H9 (cell line): ENCODE results near the gene TMEM158. TPM values are rescaled to one million over a fixed set of nuclear protein-coding genes. Genes with fewer than 3 reads are reported as not detected.

ENCODE experiments used
- DNase-seq: peaks from one replicate; pipeline ENCODE4 v3.0.0-alpha.2; 2017
- H2AFZ ChIP-seq: one replicate; pipeline ENCODE4 v1.6.1; 2013; ENCODE audit warnings: mild to moderate bottlenecking, low read length, control low read depth, moderate library complexity
- H2AK5ac ChIP-seq: 2 replicates; pipeline ENCODE4 v1.6.1; 2013; ENCODE audit warnings: low read length, control low read depth, mixed read lengths; ENCODE audit not compliant: insufficient read length
- H2BK120ac ChIP-seq: one replicate; pipeline ENCODE4 v1.6.1; 2013; ENCODE audit warnings: low read depth, mild to moderate bottlenecking, low read length, control low read depth, inconsistent platforms; ENCODE audit not compliant: poor library complexity, severe bottlenecking
- H2BK12ac ChIP-seq: 2 replicates; pipeline ENCODE4 v1.6.1; 2013; ENCODE audit warnings: low read length, control low read depth, mixed read lengths, low read depth; ENCODE audit not compliant: insufficient read length
- H2BK15ac ChIP-seq: 2 replicates; pipeline ENCODE4 v1.6.1; 2013; ENCODE audit warnings: low read depth, low read length, control low read depth
- H2BK20ac ChIP-seq: one replicate; pipeline ENCODE4 v1.6.1; 2013; ENCODE audit warnings: low read depth, mild to moderate bottlenecking, low read length, control low read depth, inconsistent platforms; ENCODE audit not compliant: poor library complexity, severe bottlenecking
- H2BK5ac ChIP-seq: 2 replicates; pipeline ENCODE4 v1.6.1; 2013; ENCODE audit warnings: low read length, control low read depth, mixed read lengths; ENCODE audit not compliant: insufficient read length
- H3K14ac ChIP-seq: 2 replicates; pipeline ENCODE4 v1.6.1; 2013; ENCODE audit warnings: low read length, control low read depth; ENCODE audit not compliant: insufficient read depth
- H3K18ac ChIP-seq: 2 replicates; pipeline ENCODE4 v1.6.1; 2013; ENCODE audit warnings: low read depth, mild to moderate bottlenecking, mixed read lengths, low read length, control low read depth; ENCODE audit not compliant: insufficient read length
- H3K23ac ChIP-seq: 2 replicates; pipeline ENCODE4 v1.6.1; 2013; ENCODE audit warnings: low read length, control low read depth, mixed read lengths, low read depth; ENCODE audit not compliant: insufficient read length
- H3K23me2 ChIP-seq: 2 replicates; pipeline ENCODE4 v1.6.1; 2013; ENCODE audit warnings: low read depth, mild to moderate bottlenecking, mixed read lengths, low read length, control low read depth; ENCODE audit not compliant: insufficient read length, poor library complexity, severe bottlenecking
- H3K27ac ChIP-seq: 2 replicates; pipeline ENCODE4 v1.5.1; 2013; ENCODE audit warnings: low read length, control low read depth, mixed read lengths, low read depth; ENCODE audit not compliant: insufficient read length
- H3K27me3 ChIP-seq: 2 replicates; pipeline ENCODE4 v1.6.1; 2013; ENCODE audit warnings: low read length, control low read depth, inconsistent platforms; ENCODE audit not compliant: insufficient read depth
- H3K4ac ChIP-seq: 2 replicates; pipeline ENCODE4 v1.6.1; 2013; ENCODE audit warnings: low read depth, mild to moderate bottlenecking, control low read depth, inconsistent platforms, low read length, moderate library complexity
- H3K4me1 ChIP-seq: 2 replicates; pipeline ENCODE4 v1.6.1; 2013; ENCODE audit warnings: low read length, control low read depth, inconsistent platforms; ENCODE audit not compliant: insufficient read depth
- H3K4me2 ChIP-seq: 2 replicates; pipeline ENCODE4 v1.6.1; 2013; ENCODE audit warnings: low read length, control low read depth, mixed read lengths; ENCODE audit not compliant: insufficient read length, insufficient read depth
- H3K56ac ChIP-seq: 2 replicates; pipeline ENCODE4 v1.6.1; 2013; ENCODE audit warnings: low read depth, mild to moderate bottlenecking, mixed read lengths, low read length, control low read depth; ENCODE audit not compliant: insufficient read length
- H3K79me1 ChIP-seq: 2 replicates; pipeline ENCODE4 v1.6.1; 2013; ENCODE audit warnings: low read depth, mild to moderate bottlenecking, moderate library complexity, low read length, control low read depth, inconsistent platforms; ENCODE audit not compliant: insufficient read depth, poor library complexity, severe bottlenecking
- H3K79me2 ChIP-seq: 2 replicates; pipeline ENCODE4 v1.6.1; 2013; ENCODE audit warnings: low read length, control low read depth, inconsistent platforms; ENCODE audit not compliant: insufficient read depth
- H3K9ac ChIP-seq: 2 replicates; pipeline ENCODE4 v1.6.1; 2013; ENCODE audit warnings: low read length, control low read depth, mixed read lengths; ENCODE audit not compliant: insufficient read length; ENCODE audit errors: extremely low read depth
- H3K9me3 ChIP-seq: one replicate; pipeline ENCODE4 v1.6.1; 2013; ENCODE audit warnings: low read depth, low read length, inconsistent platforms; ENCODE audit not compliant: control insufficient read depth
- H3T11ph ChIP-seq: one replicate; pipeline ENCODE4 v1.6.1; 2013; ENCODE audit warnings: mild to moderate bottlenecking, low read length, control low read depth, inconsistent platforms
- H4K20me1 ChIP-seq: one replicate; pipeline ENCODE4 v1.6.1; 2013; ENCODE audit not compliant: control insufficient read depth, insufficient read length, insufficient read depth
- H4K5ac ChIP-seq: 2 replicates; pipeline ENCODE4 v1.6.1; 2013; ENCODE audit warnings: low read depth, mild to moderate bottlenecking, mixed read lengths, low read length, control low read depth; ENCODE audit not compliant: insufficient read length
- H4K8ac ChIP-seq: replicated peaks from 2 replicates; pipeline ENCODE4 v1.6.1; 2013; ENCODE audit warnings: low read length, control low read depth, mixed read lengths, low read depth; ENCODE audit not compliant: insufficient read length
- H4K91ac ChIP-seq: 2 replicates; pipeline ENCODE4 v1.6.1; 2013; ENCODE audit warnings: low read depth, mild to moderate bottlenecking, moderate library complexity, mixed read lengths, low read length, control low read depth; ENCODE audit not compliant: insufficient read length
- H3K27ac Mint-ChIP-seq, 3 experiments: 2 replicates in 2 of 3; 3 replicates in 1 of 3; pipeline ENCODE4 v1.8.0; 2020 to 2021; ENCODE audit warnings: mixed read lengths in 3 of 3, mild to moderate bottlenecking in 1 of 3, moderate library complexity in 1 of 3
- H3K27me3 Mint-ChIP-seq: 2 replicates; pipeline ENCODE4 v1.8.0; 2021; ENCODE audit warnings: low read depth, mild to moderate bottlenecking, moderate library complexity, mixed read lengths
- H3K36me3 Mint-ChIP-seq, 3 experiments: 2 replicates in 2 of 3; 3 replicates in 1 of 3; pipeline ENCODE4 v1.8.0; 2020 to 2021; ENCODE audit warnings: low read depth in 3 of 3, mixed read lengths in 3 of 3; ENCODE audit not compliant: insufficient read depth in 1 of 3
- H3K4me1 Mint-ChIP-seq, 2 experiments: 2 replicates each; pipeline ENCODE4 v1.8.0; 2020; ENCODE audit warnings: mixed read lengths in 2 of 2
- H3K4me3 Mint-ChIP-seq, 2 experiments: 2 replicates in 1 of 2; 3 replicates in 1 of 2; pipeline ENCODE4 v1.8.0; 2020 to 2021; ENCODE audit warnings: mild to moderate bottlenecking in 2 of 2, mixed read lengths in 2 of 2, moderate library complexity in 1 of 2
- H3K9me3 Mint-ChIP-seq, 2 experiments: 2 replicates in 1 of 2; 3 replicates in 1 of 2; pipeline ENCODE4 v1.8.0; 2020; ENCODE audit warnings: mild to moderate bottlenecking in 2 of 2, mixed read lengths in 2 of 2, moderate library complexity in 1 of 2
- WGBS: extraction: QIAGEN DNeasy Blood & Tissue Kit; methylation state at CpG from one replicate; pipeline ENCODE4 v1.1.7; 2013; ENCODE audit warnings: missing lambda C conversion rate, low lambda C conversion rate, mixed read lengths; ENCODE audit not compliant: insufficient read length; ENCODE audit errors: extremely low coverage; 5-methylcytosine and 5-hydroxymethylcytosine counted together
- total RNA-seq: library from RNA; stranded (reverse); gene quantifications from 2 replicates; pipeline ENCODE4 v1.2.1, GENCODE V29; 2021
- TF ChIP-seq, protein P1 (sequence below): fragments of 200-600 bp; sonication (generic); conservative IDR thresholded peaks from 3 replicates; pipeline ENCODE4 v1.8.0; 2021; ENCODE audit warnings: antibody characterized with exemption, mild to moderate bottlenecking

TMEM158 gene
- total RNA-seq, 1 experiment from 2014 or later, result 29.1 TPM

DNA sequence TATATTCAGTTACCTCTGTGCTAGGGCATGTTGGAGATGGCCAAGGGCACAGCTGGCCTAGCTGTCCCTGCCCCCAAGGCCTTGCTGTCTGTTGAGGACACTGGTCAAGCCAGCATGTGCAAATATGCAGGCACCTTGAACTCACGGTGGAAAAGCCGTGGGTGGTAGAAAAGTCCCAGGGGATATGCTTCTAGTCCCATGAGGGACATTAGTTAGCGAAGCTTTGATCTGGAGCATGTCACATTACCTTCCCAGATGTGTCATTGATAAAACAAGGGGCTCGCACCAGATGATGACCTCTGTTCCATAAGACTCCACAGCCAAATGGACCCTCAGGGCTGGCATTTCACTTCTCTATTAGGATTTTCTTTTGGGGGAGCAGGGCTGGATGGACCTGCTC is 14.2 kb upstream of the TMEM158 start:
- no peaks in the 10 kb centered on the region for H3K4me1 ChIP-seq
- Mint-ChIP-seq H3K36me3 (no peaks in the 10 kb centered on the region; a peak in 1 of 7 replicates), H3K9me3 (peaks cover 3 to 9% of the 10 kb centered on the region in 2 experiments; a peak in 2 of 5 replicates), H3K4me3 (no peak overlapping the region), H3K27me3 (peaks cover 1% of the 10 kb centered on the region), H3K27ac (no peak overlapping the region), H3K4me1 (peaks cover 8 to 15% of the 10 kb centered on the region in 2 experiments)
- H3K14ac ChIP-seq, result no peak overlapping the region
- H2BK120ac ChIP-seq, result no peak overlapping the region
- no peak overlapping the region for H3K9ac ChIP-seq
- no peak overlapping the region for H3T11ph ChIP-seq
- H3K79me2 ChIP-seq, result no peaks in the 10 kb centered on the region
- no peaks in the 10 kb centered on the region for H3K23me2 ChIP-seq
- H3K4ac ChIP-seq, result no peak overlapping the region
- no peaks in the 10 kb centered on the region for H3K79me1 ChIP-seq
- WGBS, result no CpG with 5 or more reads among the region's 4 CpGs
- H3K18ac ChIP-seq, result no peak overlapping the region
- H3K9me3 ChIP-seq, result no peaks in the 10 kb centered on the region
- no peak overlapping the region for H3K4me2 ChIP-seq
- H2BK15ac ChIP-seq, result no peak overlapping the region
- no peak overlapping the region for H2BK5ac ChIP-seq
- H3K23ac ChIP-seq, result no peak overlapping the region
- no peak overlapping the region for H3K27ac ChIP-seq
- H2AK5ac ChIP-seq, result no peak overlapping the region
- H4K8ac ChIP-seq, result no peak overlapping the region
- TF ChIP-seq, protein P1, sequence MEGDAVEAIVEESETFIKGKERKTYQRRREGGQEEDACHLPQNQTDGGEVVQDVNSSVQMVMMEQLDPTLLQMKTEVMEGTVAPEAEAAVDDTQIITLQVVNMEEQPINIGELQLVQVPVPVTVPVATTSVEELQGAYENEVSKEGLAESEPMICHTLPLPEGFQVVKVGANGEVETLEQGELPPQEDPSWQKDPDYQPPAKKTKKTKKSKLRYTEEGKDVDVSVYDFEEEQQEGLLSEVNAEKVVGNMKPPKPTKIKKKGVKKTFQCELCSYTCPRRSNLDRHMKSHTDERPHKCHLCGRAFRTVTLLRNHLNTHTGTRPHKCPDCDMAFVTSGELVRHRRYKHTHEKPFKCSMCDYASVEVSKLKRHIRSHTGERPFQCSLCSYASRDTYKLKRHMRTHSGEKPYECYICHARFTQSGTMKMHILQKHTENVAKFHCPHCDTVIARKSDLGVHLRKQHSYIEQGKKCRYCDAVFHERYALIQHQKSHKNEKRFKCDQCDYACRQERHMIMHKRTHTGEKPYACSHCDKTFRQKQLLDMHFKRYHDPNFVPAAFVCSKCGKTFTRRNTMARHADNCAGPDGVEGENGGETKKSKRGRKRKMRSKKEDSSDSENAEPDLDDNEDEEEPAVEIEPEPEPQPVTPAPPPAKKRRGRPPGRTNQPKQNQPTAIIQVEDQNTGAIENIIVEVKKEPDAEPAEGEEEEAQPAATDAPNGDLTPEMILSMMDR, result no peak
- H2AFZ ChIP-seq, result no peak overlapping the region
- no peak overlapping the region for H2BK20ac ChIP-seq
- DNase-seq, result no peak
- H3K56ac ChIP-seq, result no peak overlapping the region
- no peaks in the 10 kb centered on the region for H4K20me1 ChIP-seq
- 0 out of 2 replicates have a peak, but pooled peaks cover 2% of the 10 kb centered on the region for H3K27me3 ChIP-seq
- no peak overlapping the region for H2BK12ac ChIP-seq
- H4K5ac ChIP-seq, result no peak overlapping the region
- H4K91ac ChIP-seq, result no peak overlapping the region
